GM19468 (cell line): ENCODE results near the gene C10orf71.

Experiments used
- ATAC-seq: cut with Tn5 transposase; IDR thresholded peaks from one replicate; pipeline ENCODE4 v1.9.1; 2021; ENCODE audit warnings: mild to moderate bottlenecking, moderate library complexity, moderate number of reproducible peaks; ENCODE audit not compliant: unreplicated experiment; ENCODE audit errors: extremely low read depth

Gene C10orf71

DNA sequence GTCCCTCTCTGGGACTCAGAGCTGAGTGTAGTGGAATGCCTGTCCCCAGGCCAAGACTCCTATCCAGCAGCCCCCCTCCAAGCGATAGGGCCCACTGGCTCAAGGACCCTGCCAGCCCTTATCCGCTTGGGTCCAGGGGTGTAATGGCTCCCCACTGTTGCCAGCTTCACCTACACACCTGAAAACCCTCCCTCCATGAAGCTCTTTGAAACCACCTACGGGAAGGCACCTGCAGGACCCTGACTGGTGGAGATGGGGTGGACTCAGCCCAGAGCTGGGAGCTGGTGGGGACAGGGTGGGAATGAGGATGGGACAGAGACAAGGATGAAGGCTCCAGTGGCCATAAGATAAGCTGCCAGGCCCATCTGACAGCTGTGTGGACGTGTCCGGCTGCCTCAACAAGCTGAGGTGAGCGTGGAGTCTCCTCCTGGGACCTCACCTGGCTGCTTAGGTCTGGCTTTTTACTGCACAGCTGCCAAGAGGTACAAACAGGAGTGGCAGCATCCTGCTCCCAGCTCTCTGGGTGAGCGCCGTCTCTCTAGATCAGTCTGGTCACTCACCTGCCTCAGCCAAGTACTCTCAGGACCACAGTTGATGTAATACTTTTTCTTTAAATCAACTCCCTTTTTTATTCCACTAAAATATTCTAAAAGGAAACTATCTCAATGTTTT lies 55.1 kb downstream of the C10orf71 start:
- no peak for ATAC-seq

DNA sequence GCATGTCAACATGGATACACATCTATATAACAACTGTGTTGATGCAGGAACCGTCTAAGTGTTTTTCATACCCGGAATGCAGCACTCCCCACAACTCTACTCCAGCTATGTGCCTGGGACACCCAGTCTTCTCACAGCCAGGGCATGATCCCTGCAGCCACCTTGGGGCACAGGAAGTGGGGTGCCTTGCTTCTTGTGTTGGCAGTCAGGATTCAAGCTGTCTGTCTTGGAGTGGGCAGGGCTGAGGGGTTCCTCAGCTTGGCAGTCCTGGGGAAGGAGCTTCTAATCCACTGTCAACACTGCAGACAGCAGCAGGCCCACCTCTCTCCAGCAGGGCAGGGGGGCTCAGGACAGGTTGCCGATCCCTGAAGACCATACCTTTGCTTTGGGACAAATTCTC lies 55.6 kb downstream of the C10orf71 start:
- no peak for ATAC-seq

DNA sequence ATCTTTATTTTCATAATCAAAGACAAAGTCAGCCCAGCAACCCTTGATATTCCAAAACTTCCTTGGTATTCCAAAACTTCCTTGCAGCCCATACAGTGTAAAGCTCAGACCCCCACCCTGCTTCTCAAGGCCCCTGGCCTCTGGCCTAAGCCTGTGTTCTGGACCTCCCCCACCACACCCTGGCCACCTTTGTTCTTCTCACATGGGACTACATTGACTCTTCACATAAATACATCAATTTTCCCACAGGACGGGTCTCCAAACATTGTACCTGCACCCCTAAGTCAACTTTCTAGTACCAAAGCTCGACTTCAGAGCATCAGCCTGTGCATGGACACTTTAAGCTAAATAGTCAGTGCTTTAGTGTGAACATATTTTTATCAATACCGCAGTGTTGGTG lies 56.3 kb downstream of the C10orf71 start:
- ATAC-seq = no peak

DNA sequence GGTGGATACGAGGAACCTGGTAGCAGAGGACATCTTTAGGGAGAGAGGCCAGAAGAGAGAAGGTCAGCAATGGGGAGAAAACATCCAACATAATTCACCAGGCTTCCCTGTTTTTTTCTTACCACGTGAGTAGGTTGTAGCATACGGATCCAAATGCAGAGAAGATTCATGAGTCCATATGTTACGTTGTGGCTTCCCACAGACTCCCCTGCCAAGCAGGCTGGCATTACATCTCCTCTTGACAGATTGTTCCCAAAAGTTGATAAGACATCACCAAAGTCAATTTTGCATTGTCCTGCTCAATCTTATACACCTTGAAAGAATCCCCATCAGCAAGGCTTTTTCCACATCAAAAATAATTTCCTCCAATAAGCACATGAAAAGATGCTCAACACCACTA lies 57.2 kb downstream of the C10orf71 start:
- ATAC-seq = no peak

DNA sequence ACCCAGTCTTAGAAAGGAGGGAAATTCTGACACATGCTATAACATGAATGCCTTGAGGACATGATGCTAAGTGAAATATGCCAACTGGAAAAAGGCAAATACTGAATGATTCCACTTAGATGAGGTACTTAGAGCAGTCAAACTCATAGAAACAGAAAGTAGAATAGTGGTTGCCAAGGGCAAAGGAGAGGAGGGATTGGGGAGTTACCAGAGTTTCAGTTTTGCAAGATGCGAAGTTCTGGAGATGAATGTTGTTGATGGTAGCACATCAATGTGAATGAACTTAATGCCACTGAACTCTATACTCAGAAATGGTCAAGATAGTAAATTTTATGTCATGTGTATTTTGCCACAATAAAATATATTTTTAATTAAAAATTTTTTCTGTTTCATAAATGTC lies 58.0 kb downstream of the C10orf71 start:
- ATAC-seq = no peak

DNA sequence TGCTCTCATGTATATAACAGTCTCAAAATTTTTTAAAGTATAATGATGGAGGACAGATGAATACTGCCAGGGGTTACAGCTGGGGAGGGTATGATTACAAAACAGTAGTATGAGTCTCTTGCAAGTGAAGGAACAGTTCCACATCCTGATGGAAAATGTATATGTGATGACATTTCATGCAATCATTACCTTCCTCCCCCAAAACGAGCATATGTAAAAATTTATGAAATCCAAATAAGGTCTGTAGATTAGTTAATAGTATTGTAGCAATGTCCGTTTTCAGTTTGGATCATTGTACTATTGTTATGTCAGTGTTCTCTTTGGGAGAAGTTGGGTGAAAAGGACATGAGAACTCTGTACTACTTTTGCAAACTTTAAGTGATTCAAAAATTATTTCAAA lies 58.9 kb downstream of the C10orf71 start:
- ATAC-seq = no peak

DNA sequence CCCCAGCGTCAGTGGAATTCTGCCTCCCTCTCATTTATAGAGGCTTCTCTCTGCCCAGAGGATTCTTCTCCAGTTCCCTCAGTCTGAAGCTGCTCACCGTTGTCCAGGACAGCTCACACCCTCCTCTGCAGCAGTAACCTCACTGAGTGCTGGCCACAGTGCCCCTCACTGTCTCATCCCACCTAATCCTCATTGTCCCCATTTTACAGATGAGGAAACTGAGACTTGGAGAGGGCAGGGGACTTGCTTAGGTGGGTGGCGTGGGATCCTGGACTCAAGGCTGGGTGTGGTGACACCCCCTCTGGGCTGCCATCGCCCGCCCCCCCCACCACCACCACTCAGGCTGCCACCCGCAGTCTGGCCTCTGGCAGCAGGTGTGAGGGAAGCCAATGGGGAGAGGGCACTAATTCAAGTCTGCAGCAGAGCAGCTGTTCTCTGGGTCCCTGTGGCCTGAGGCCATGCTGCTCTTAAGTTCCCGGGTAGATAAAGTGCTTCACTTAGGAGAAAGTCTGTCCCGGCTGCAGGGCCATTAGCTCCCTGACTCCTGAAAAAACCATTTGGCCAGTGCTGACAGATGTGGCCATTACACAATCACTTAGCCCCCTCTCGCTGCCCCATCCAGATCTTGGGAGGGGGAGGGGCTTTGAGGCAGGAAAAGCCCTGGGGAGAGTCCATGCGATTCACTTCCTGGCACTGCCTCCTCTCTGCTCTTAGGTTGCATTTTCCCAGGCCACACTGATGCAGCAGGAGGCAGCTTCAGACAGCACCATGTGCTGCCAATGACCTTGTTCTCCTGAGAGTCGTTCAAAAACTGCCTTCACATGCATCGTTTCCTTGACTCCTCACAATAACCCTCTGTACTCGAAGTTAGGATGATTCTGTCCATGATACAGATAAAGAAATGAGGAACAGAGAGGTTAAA lies 60.6 kb downstream of the C10orf71 start:
- no peak for ATAC-seq

DNA sequence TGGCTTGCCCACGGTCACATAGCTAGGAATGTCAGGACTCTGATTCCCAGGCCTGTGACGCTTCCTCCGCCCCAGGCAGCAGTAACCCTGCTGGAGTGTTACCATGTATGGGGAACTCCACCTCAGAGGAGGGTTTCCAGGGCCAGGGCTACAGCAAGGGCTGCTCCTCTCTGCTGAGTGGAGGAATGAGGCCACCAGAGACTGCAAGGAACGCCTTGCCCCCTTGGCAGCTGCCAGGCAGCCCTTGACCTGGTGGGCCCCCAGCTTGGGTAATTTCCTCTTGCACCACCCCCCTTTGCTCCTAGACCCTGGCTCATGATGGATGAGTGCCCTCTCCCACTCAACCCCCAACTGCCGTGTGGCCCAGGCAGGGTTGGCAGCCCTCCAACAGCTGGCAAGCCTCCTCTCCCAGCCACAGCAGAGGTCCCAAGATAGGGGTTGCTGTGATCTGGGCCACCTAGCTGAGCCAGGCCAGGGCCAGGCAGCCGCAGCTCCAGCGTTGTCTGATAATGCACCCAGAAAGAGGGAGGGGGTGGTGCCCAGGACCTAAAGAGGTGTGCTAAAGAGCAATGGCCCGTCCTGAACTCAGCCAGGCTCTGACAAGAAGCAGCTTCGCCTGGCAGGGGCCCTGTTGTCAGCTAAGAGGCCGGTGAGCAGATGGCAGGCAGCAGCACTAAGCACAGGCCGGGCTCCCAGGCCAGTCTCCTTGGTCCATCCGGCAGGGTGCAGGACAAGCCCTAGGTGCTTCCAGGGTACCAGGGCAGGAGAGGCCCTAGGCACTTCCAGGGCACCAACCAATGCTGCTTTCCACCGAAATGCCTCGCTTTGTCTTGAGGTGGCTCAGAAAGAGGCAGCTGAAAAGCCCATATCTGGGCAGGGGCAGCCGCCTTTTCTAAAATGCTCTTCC lies 61.6 kb downstream of the C10orf71 start:
- ATAC-seq = no peak

DNA sequence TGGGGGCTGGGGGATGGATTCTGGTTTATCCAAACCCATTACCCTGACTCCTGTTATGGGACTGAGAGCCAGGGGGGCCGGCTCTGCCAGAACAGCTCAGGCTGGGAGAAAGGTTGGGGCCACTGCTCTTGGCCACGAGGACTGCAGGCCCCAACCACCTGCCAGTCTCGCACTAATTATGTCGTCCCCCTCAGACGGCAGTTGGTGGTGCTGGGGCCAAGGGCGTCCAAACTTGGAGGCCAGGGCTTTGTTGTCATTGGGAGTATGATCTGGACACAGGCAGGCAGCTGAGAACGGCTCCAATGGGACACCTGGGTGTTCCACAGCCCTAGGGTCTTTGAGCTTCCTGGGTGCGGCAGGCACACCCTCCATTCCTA lies 62.2 kb downstream of the C10orf71 start:
- ATAC-seq = no peak

DNA sequence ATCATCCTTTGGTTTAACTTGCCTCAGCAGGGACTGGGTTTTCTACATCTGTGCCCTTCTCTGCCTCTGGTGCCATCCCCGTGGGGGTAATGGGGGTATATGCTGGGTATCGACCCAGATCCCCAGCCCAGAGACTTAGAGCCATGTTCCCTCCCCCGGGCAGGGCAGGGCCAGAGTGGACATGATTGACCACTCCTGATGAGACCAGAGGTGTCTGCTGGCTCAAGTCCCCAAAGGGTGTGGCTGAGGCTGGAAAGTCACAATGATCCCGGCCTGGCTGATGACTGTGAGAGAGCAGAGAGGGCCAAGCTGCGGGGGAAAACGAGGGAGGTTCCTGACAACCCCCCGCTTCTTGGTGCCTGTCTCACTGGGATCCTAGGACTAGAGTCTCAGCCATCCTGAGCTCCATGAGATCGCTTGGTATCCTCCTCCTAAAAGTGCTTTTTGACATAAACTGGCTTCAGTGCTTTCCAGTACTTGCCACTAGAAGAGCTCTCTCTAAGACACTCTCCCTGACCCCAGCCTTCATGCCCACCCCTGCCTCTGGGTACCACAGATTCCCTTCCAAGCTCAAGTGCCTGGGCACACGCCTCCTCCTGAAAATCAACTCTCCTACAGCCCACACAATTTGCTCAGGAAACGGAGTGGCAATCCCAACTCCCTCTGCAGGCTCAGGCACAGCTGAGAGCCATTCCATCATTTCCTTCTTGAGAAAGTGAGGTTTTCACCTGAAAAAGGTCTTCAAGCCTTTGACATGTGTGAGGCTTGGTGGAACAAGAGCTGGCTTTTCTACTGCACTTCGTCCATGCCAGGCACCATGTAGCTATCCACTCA lies 63.0 kb downstream of the C10orf71 start:
- no peak for ATAC-seq

DNA sequence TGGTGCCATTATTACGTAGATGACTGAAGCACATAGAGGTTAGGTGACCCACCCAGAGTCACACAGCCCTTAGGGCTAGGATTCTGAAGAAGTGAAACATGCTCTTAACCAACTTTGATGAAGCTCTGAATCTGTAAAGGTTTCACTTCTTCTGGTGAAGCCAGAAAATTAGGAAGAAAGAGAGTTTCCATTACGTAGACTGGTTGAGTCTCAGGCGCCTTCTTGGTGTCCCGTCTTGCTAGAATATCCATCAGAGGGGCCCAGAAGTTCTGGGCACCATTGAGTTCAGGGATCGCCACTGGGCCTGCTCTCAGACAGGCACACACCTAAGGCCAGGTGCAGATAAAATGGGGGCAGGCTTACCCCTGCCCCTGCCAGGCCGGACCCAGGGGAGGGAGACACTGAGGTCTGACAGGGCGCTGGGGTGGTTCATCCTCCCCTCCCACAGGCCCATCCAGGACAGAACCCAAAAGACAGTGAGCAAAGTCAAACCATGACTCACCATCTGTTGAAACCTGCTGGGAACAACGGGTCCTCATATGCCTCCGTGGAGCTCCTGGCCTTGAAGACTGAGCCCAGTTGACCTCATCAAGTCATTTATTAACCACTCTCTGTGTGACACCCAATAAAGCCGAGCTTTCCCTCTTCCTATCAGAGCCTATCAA lies 63.8 kb downstream of the C10orf71 start:
- peak; percentile 72 for ATAC-seq

DNA sequence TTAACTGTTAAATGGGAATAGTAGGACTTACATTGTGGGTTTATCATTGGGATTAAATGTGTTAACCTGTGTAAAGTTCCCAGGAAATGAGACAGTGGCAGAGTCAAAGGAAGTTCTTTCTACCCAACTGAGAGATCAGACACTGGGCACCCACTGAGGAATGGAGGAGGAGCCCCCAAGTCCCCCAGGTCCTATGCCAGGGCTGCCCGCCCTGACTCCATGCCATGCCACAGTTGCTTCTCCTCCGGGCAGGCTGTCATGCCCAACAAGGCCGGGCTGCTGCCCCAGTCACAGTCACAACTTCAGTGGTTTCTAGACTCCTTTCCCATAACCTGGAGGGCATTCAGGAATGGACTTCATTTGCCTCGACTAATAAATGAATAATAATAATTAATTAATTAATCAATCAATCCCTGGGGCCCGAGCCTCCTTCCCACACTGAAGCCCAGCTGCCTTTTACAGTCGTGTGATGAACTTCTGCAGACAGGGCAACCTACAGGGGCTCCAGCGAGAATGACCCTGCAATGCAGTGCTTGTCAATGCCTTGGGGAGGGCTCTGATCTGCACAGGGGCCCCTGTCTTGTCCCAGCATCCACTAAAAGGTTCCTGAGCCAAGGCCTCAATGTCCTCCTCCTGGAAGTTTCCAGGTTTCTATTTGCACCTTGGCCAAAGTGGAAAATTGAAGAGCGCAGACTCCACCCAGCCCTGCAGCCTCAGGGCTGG lies 64.5 kb downstream of the C10orf71 start:
- no peak for ATAC-seq

DNA sequence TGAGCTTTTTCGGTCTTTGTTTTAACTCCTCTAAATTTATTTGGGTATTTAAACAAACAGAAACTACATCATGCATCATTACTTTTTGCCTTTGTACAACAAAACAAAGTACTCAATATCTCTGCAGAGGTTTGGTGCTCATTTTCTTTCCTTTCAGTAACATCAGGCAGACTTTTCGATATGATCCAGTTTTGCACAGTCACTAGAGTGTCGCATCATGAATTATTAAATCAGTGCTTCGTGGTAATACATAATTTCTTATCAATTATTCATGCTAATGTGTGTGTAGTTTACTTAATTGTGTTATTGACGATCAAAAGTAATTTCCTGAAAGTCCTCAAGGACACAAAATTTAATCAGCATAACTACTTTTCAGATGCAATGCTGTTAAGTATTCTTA lies 65.1 kb downstream of the C10orf71 start:
- ATAC-seq = no peak

DNA sequence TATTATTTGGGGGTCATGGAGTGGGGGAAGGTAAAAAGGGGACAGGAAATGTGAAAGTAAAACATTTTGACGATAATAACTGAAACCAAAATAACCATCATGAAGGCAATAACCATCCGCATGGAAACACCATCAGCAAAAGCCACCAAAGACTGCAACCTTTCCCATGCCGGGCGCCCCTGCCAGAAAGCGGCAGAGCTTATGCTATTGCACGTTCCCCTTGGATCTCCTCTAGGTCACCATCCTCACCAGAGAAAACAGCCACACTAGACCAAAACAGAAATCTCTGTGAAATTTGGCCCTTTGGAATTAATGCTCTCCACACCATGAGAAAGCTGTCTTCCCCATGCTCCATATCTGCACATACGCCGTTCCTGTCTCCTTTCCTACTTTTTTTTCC lies 65.8 kb downstream of the C10orf71 start:
- ATAC-seq = no peak

DNA sequence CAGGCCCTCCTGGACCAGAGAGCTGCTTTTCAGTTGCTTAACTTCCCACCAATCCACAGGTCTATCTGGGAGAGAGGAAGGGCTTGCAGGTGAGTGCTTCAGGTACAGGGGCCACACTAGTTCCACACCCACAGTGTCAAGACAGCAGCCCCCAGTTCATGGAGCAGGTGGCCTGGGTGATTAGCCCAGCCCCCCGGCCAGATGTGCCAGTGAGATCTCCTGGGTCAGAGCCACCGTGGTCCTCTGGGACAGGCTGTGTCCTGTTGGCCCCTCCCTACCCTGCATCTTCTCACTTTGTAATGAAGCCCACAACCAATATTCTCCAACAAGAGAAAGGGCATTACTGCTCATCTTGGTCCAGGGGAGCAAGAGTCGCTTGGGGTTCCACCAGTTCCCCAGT lies 66.3 kb downstream of the C10orf71 start:
- no peak for ATAC-seq

DNA sequence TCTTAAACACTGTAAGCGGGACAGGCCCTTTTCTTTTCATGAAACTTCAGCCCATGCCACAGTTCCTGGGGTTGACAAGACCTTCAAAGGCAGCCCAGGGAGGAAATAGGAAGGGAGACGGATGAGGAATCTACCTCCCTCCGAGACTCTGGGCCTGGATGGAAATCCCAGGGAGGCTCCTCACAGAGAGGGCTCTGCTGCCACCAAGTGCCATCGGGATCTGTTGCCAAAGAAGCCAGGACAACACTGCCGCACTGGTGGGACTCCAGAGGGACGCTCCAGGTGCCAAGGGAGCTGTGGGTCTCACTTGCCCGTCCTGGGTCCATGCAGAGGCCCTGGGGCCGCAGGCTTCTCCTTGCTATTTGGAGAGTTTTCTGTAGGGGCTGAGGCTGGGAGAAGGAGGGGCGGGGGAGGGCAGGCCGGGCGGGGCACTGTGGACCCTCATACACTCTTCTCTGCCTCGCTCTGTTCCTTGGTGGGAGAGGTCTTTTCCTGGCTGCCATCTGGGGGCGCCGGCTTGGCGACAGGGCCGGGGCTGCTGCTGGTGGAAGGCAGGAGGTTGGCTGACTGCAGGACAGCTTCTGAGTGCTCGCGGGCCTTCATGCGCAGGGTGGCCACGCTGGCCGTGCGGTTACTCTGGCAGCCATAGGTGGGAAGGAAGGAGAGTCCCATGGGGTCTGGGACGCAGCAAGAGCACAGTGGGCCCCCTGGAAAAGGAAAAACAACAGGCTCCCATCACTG lies 66.9 kb downstream of the C10orf71 start:
- no peak for ATAC-seq

DNA sequence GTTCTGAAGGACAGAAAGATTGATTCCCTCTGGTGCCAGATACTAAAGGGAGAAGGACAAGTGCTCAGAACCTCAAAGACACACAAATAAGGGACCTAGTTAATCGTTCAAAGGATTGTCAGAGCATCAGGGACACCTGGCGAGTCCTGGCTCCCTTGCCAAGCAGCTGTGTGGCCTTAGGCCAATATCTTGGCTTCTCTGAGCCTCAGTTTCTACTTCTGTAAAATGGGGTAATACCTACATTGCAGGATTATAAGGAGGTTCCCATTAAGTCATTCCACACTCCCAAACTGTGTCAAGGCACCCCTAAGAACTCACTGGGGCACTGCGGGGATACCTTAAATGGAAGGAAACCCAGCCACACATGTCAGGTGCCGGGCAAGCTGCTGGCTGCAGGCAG lies 67.5 kb downstream of the C10orf71 start:
- no peak for ATAC-seq

DNA sequence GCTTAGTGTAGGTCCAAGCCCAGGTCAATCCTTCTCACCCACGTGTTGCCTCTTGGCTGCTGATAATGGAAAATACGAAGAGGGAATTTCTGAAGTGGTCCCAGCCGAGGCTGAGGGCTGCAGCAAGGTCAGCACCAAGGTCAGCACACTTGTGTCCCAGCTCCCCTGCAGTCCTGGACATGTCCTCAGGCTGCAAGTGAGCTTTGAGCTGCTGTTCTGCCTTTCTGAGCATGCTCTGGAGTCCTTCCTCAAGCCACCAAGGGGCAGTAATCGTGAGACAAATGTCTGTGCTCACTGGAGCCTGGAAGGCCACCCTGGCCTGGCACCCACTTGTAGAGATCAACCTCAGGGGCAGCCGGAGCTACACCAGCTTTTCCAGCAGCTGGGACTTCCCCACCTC lies 68.6 kb downstream of the C10orf71 start:
- ATAC-seq = no peak
